Esophagus muscularis mucosa (tissue), 3 donors: ENCODE measurements around the gene ZNF296.

ENCODE experiments used
- CTCF ChIP-seq, 3 experiments: fragments of 200-600 bp in 2 of 3; fragments of 450-650 bp in 1 of 3; sonication (generic) in 2 of 3; IDR thresholded peaks; one replicate each; pipeline ENCODE4 v1.5.1; 2017 to 2019; ENCODE audit warnings: antibody characterized with exemption in 3 of 3, mild to moderate bottlenecking in 2 of 3, moderate library complexity in 1 of 3
- POLR2A ChIP-seq: fragments of 450-650 bp; IDR thresholded peaks from one replicate; pipeline ENCODE4 v1.6.1; 2017; ENCODE audit warnings: antibody characterized with exemption, moderate library complexity, mild to moderate bottlenecking, low read depth
- POLR2AphosphoS5 ChIP-seq, 2 donors: sonication (generic); formaldehyde crosslinking; IDR thresholded peaks; one replicate each; pipeline ENCODE4 v1.6.1; 2017; ENCODE audit warnings: antibody characterized with exemption in 2 of 2

GRCh38 chr19:45038931-45039893 lies 37.1 kb downstream of the ZNF296 start, which contains the start of gene CLASRP:
- TF ChIP-seq CTCF (IDR thresholded peaks at IDR 0.05) (no peak), POLR2A (peak; percentile 97), POLR2AphosphoS5 (IDR thresholded peaks at IDR 0.05) (peak; percentile 96 to 98)
